HUES48 (cell line): ENCODE data around the gene CYB5R2.

ENCODE experiments used
- H3K27ac ChIP-seq: one replicate; pipeline ENCODE4 v1.7.0; 2013; ENCODE audit warnings: low read depth, low read length, inconsistent platforms
- H3K27me3 ChIP-seq: 2 replicates; pipeline ENCODE4 v1.6.1; 2013; ENCODE audit warnings: mild to moderate bottlenecking, low read length; ENCODE audit not compliant: control insufficient read depth, insufficient read depth
- H3K36me3 ChIP-seq: 2 replicates; pipeline ENCODE4 v1.6.1; 2013; ENCODE audit warnings: low read length; ENCODE audit not compliant: control insufficient read depth, insufficient read depth
- H3K4me1 ChIP-seq: 2 replicates; pipeline ENCODE4 v1.6.1; 2013; ENCODE audit warnings: mild to moderate bottlenecking, low read length; ENCODE audit not compliant: control insufficient read depth, insufficient read depth
- H3K4me3 ChIP-seq: 2 replicates; pipeline ENCODE4 v1.5.1; 2013; ENCODE audit warnings: mild to moderate bottlenecking, low read depth, low read length
- H3K9ac ChIP-seq: 2 replicates; pipeline ENCODE4 v1.6.1; 2013; ENCODE audit warnings: mild to moderate bottlenecking, low read depth, low read length, moderate library complexity
- H3K9me3 ChIP-seq: 2 replicates; pipeline ENCODE4 v1.6.1; 2013; ENCODE audit warnings: low read length; ENCODE audit not compliant: control insufficient read depth, insufficient read depth

The CYB5R2 gene

GRCh38 chr11:7687386-7687785 lies 14.1 kb upstream of the CYB5R2 start:
- H3K27me3 ChIP-seq, result no peaks in the 10 kb centered on the region
- peaks cover 9% of the 10 kb centered on the region; the same call in 1 of the 2 replicates for H3K4me1 ChIP-seq
- H3K27ac ChIP-seq, result no peak overlapping the region
- H3K9ac ChIP-seq, result no peak overlapping the region
- H3K4me3 ChIP-seq, result no peak overlapping the region
- no peaks in the 10 kb centered on the region for H3K36me3 ChIP-seq
- no peaks in the 10 kb centered on the region for H3K9me3 ChIP-seq

GRCh38 chr11:7686761-7687160 lies 13.5 kb upstream of the CYB5R2 start:
- Histone ChIP-seq H3K9ac (no peak overlapping the region), H3K4me1 (peaks cover 9% of the 10 kb centered on the region; the same call in 1 of the 2 replicates), H3K36me3 (no peaks in the 10 kb centered on the region), H3K9me3 (no peaks in the 10 kb centered on the region), H3K27ac (no peak overlapping the region), H3K27me3 (no peaks in the 10 kb centered on the region), H3K4me3 (no peak overlapping the region)

- H3K27me3 ChIP-seq, result no peaks in the 10 kb centered on the region
- H3K9ac ChIP-seq, result no peak overlapping the region
- H3K27ac ChIP-seq, result no peak overlapping the region
- no peaks in the 10 kb centered on the region for H3K9me3 ChIP-seq
- no peak overlapping the region for H3K4me3 ChIP-seq
- H3K4me1 ChIP-seq, result peaks cover 15% of the 10 kb centered on the region
- H3K36me3 ChIP-seq, result no peaks in the 10 kb centered on the region
Measured at GRCh38 chr11:7683571-7683970, 10.3 kb upstream of the CYB5R2 start.

- H3K4me3 ChIP-seq, result no peak overlapping the region
- H3K9me3 ChIP-seq, result no peaks in the 10 kb centered on the region
- H3K9ac ChIP-seq, result no peak overlapping the region
- H3K4me1 ChIP-seq, result peaks cover 38% of the 10 kb centered on the region
- H3K36me3 ChIP-seq, result no peaks in the 10 kb centered on the region
- H3K27ac ChIP-seq, result peak overlapping the region; percentile 44
- H3K27me3 ChIP-seq, result peaks cover 2% of the 10 kb centered on the region; the same call in 1 of the 2 replicates
Measured at GRCh38 chr11:7677796-7678201, 4.5 kb upstream of the CYB5R2 start.

GRCh38 chr11:7677071-7677470 lies 3.8 kb upstream of the CYB5R2 start:
- no peaks in the 10 kb centered on the region for H3K36me3 ChIP-seq
- H3K4me3 ChIP-seq, result no peak overlapping the region
- H3K27me3 ChIP-seq, result peaks cover 2% of the 10 kb centered on the region; the same call in 1 of the 2 replicates
- peaks cover 38% of the 10 kb centered on the region for H3K4me1 ChIP-seq
- no peaks in the 10 kb centered on the region for H3K9me3 ChIP-seq
- H3K27ac ChIP-seq, result peak overlapping the region; percentile 44
- no peak overlapping the region for H3K9ac ChIP-seq

- Histone ChIP-seq H3K9me3 (no peaks in the 10 kb centered on the region), H3K4me3 (no peak overlapping the region), H3K36me3 (peaks cover 4% of the 10 kb centered on the region), H3K4me1 (peaks cover 38% of the 10 kb centered on the region), H3K27me3 (peaks cover 2% of the 10 kb centered on the region; the same call in 1 of the 2 replicates), H3K27ac (no peak overlapping the region), H3K9ac (no peak overlapping the region)
Measured at GRCh38 chr11:7675631-7676030, 2.3 kb upstream of the CYB5R2 start.

GRCh38 chr11:7673724-7674434 lies 579 bp upstream of the CYB5R2 start:
- peaks cover 16% of the 10 kb centered on the region for H3K36me3 ChIP-seq
- H3K27me3 ChIP-seq, result peaks cover 2% of the 10 kb centered on the region; the same call in 1 of the 2 replicates
- peak overlapping the region; percentile 75 for H3K4me3 ChIP-seq
- H3K4me1 ChIP-seq, result peaks cover 35% of the 10 kb centered on the region
- peak overlapping the region; percentile 82 for H3K9ac ChIP-seq
- peak overlapping the region; percentile 23 for H3K27ac ChIP-seq
- no peaks in the 10 kb centered on the region for H3K9me3 ChIP-seq

- Histone ChIP-seq H3K4me3 (no peak overlapping the region), H3K36me3 (peaks cover 30% of the 10 kb centered on the region), H3K9me3 (no peaks in the 10 kb centered on the region), H3K4me1 (peaks cover 22% of the 10 kb centered on the region), H3K9ac (no peak overlapping the region), H3K27ac (no peak overlapping the region), H3K27me3 (peaks cover 2% of the 10 kb centered on the region; the same call in 1 of the 2 replicates)
Measured at GRCh38 chr11:7672276-7672959, 882 bp downstream of the CYB5R2 start.

- H3K4me1 ChIP-seq, result peaks cover 17% of the 10 kb centered on the region
- no peak overlapping the region for H3K9ac ChIP-seq
- H3K36me3 ChIP-seq, result peaks cover 37% of the 10 kb centered on the region
- H3K9me3 ChIP-seq, result no peaks in the 10 kb centered on the region
- no peak overlapping the region for H3K4me3 ChIP-seq
- peaks cover 2% of the 10 kb centered on the region; the same call in 1 of the 2 replicates for H3K27me3 ChIP-seq
- no peak overlapping the region for H3K27ac ChIP-seq
Measured at GRCh38 chr11:7671347-7672215, 1.7 kb downstream of the CYB5R2 start.

GRCh38 chr11:7670641-7671040 lies 2.7 kb downstream of the CYB5R2 start:
- Histone ChIP-seq H3K27ac (no peak overlapping the region), H3K9me3 (peaks cover under 1% of the 10 kb centered on the region; the same call in 1 of the 2 replicates), H3K36me3 (peaks cover 47% of the 10 kb centered on the region), H3K27me3 (peaks cover 2% of the 10 kb centered on the region; the same call in 1 of the 2 replicates), H3K4me1 (peaks cover 13% of the 10 kb centered on the region), H3K9ac (no peak overlapping the region), H3K4me3 (no peak overlapping the region)
